Smooth muscle cell (in vitro differentiated cells): Measurements from ENCODE around the gene C16orf90. TPM values are rescaled to one million over a fixed set of nuclear protein-coding genes. Genes with fewer than 3 reads are reported as not detected.

Experiments
- DNase-seq: peaks from one replicate; lab custom pipeline; 2025; ENCODE audit not compliant: unreplicated experiment; lab: John Stamatoyannopoulos, UW
- H2AFZ ChIP-seq: fragments of 200-600 bp; sonication (generic); 2 replicates; pipeline ENCODE4 v1.6.0; 2016; ENCODE audit warnings: antibody characterized with exemption, low read depth, mild to moderate bottlenecking
- H3F3A ChIP-seq: fragments of 200-600 bp; sonication (generic); 2 replicates; pipeline ENCODE4 v1.6.0; 2017; ENCODE audit warnings: antibody characterized with exemption, low read depth
- H3K27ac ChIP-seq: fragments of 200-600 bp; sonication (generic); 2 replicates; pipeline ENCODE4 v1.5.1; 2016; ENCODE audit warnings: low read depth, mild to moderate bottlenecking
- H3K27me3 ChIP-seq: fragments of 200-600 bp; sonication (generic); 2 replicates; pipeline ENCODE4 v1.6.1; 2016; ENCODE audit warnings: low read depth, mild to moderate bottlenecking
- H3K36me3 ChIP-seq: fragments of 200-600 bp; sonication (generic); 2 replicates; pipeline ENCODE4 v1.5.1; 2016; ENCODE audit warnings: low read depth
- H3K4me1 ChIP-seq: fragments of 200-600 bp; sonication (generic); 2 replicates; pipeline ENCODE4 v1.5.1; 2016; ENCODE audit warnings: low read depth
- H3K4me2 ChIP-seq: fragments of 200-600 bp; sonication (generic); 2 replicates; pipeline ENCODE4 v1.6.0; 2016; ENCODE audit warnings: mild to moderate bottlenecking
- H3K4me3 ChIP-seq: fragments of 200-600 bp; sonication (generic); 2 replicates; pipeline ENCODE4 v1.5.1; 2016; ENCODE audit warnings: mild to moderate bottlenecking
- H3K79me2 ChIP-seq: fragments of 200-600 bp; sonication (generic); 2 replicates; pipeline ENCODE4 v1.6.0; 2016; ENCODE audit warnings: low read depth, mild to moderate bottlenecking
- H3K9ac ChIP-seq: fragments of 200-600 bp; sonication (generic); 2 replicates; pipeline ENCODE4 v1.6.0; 2016; ENCODE audit warnings: low read depth
- H3K9me3 ChIP-seq: fragments of 200-600 bp; sonication (generic); replicated peaks from 2 replicates; pipeline ENCODE4 v1.5.1; 2016; ENCODE audit warnings: low read depth
- H4K20me1 ChIP-seq: fragments of 200-600 bp; sonication (generic); 2 replicates; pipeline ENCODE4 v1.6.0; 2016; ENCODE audit warnings: low read depth
- WGBS: methylation state at CpG from one replicate; pipeline ENCODE4 v1.1.7; 2016; ENCODE audit warnings: low lambda C conversion rate; 5-methylcytosine and 5-hydroxymethylcytosine counted together
- polyA plus RNA-seq: library from polyadenylated mRNA; unstranded; fragments of >200 nt; fragmentation: Nextera tagmentation; extraction: Ambion mirVana; gene quantifications from 2 replicates; pipeline ENCODE4 v1.2.1, GENCODE V29; 2016
- total RNA-seq: library from RNA; depleted of rRNA; stranded (reverse); fragments of >200 nt; gene quantifications from 2 replicates; pipeline ENCODE4 v1.2.3, GENCODE V29; 2014
- TF ChIP-seq, protein P1 (sequence below): fragments of 200-600 bp; sonication (generic); IDR thresholded peaks from 2 replicates; pipeline ENCODE4 v1.5.1; 2017; ENCODE audit warnings: borderline replicate concordance, mild to moderate bottlenecking, antibody characterized with exemption; ENCODE audit not compliant: insufficient read depth, poor library complexity, severe bottlenecking

C16orf90 gene
- total and polyA plus RNA-seq, 2 experiments from 2014 or later, result not detected

DNA sequence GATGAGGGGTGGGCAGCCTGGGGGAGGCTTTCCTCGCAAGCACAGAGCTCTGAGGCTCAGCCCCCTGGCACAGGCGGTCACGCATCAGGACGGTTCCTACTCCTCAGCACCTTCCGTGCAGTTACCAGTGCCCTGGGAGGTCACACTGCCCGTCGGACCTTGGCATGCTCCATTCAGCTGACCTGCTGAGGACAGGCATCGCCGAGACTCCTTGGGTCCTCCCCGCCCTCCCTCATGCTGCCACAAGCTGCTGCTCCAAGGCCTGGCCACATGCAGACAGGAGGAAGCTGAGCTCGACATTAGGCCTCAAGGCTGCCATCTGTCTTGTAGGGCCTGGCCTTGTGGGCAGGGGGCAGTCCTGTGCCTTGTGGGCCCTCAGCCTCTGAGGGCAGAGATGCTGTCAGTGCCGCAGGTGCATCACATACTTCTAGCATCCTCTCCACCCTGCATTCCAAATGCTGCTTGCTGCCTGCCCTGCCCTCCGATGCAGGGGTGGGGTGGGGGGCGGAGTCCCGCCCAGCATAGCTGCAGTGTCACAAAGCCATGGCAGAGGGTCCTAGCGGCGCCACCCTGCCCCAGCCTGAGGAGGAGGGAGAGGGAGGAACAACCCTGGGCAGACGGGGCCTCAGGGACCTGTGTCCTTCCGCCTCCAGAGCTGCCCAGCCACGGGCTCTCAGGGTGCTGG is 9.3 kb downstream of the C16orf90 start:
- peaks cover 31% of the 10 kb centered on the region for H4K20me1 ChIP-seq
- no peak overlapping the region for H3K4me2 ChIP-seq
- no peak overlapping the region for H3K4me3 ChIP-seq
- H3K79me2 ChIP-seq, result no peaks in the 10 kb centered on the region
- DNase-seq, result no peak
- H2AFZ ChIP-seq, result no peak overlapping the region
- TF ChIP-seq, protein P1, sequence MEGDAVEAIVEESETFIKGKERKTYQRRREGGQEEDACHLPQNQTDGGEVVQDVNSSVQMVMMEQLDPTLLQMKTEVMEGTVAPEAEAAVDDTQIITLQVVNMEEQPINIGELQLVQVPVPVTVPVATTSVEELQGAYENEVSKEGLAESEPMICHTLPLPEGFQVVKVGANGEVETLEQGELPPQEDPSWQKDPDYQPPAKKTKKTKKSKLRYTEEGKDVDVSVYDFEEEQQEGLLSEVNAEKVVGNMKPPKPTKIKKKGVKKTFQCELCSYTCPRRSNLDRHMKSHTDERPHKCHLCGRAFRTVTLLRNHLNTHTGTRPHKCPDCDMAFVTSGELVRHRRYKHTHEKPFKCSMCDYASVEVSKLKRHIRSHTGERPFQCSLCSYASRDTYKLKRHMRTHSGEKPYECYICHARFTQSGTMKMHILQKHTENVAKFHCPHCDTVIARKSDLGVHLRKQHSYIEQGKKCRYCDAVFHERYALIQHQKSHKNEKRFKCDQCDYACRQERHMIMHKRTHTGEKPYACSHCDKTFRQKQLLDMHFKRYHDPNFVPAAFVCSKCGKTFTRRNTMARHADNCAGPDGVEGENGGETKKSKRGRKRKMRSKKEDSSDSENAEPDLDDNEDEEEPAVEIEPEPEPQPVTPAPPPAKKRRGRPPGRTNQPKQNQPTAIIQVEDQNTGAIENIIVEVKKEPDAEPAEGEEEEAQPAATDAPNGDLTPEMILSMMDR, result no peak
- no peak overlapping the region for H3K27ac ChIP-seq
- no peak overlapping the region for H3K9ac ChIP-seq
- no peaks in the 10 kb centered on the region for H3K36me3 ChIP-seq
- H3K9me3 ChIP-seq, result no peaks in the 10 kb centered on the region
- H3K27me3 ChIP-seq, result no peaks in the 10 kb centered on the region
- WGBS, result 97% methylated on average over 20 of the region's 20 CpGs
- no peaks in the 10 kb centered on the region for H3K4me1 ChIP-seq
- no peaks in the 10 kb centered on the region for H3F3A ChIP-seq

DNA sequence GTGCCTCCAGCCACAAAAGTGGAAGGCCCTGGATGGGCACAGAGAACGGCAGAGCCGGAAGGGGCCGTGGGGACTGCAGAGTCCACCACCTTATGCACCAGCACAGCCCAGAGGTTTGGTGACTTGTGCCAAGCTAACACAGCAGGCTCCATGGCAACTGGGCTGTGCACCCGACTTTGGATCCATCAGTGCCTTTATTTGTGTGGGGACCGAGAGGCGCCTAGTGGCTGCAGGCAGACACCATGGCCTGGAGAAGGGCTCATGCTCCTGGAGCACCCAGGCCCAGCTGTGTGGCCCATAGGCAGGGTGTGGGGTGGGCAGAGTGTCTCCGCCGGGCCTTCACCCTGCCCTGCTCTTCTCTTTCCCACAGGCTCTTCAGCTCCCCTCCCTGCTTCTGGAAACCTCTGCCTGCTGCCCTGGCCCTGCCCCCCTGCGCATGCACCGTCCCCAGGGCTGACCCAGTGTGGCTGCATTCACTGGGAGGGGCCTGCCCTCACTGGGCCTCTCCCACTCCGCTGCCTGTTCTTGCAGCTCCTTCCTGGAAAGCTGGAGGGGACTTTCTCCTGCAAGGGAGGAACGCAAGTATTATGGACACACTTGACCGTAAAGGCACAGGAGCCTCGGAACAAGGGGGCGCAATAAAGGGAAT is 10.1 kb downstream of the C16orf90 start:
- no peak overlapping the region for H3K27ac ChIP-seq
- WGBS, result 88% methylated on average over 13 of the region's 15 CpGs
- H3F3A ChIP-seq, result no peaks in the 10 kb centered on the region
- no peak overlapping the region for H3K4me3 ChIP-seq
- H3K27me3 ChIP-seq, result no peaks in the 10 kb centered on the region
- no peak for DNase-seq
- TF ChIP-seq, protein P1, result no peak
- no peak overlapping the region for H3K4me2 ChIP-seq
- H4K20me1 ChIP-seq, result peaks cover 37% of the 10 kb centered on the region
- H3K9me3 ChIP-seq, result no peaks in the 10 kb centered on the region
- no peaks in the 10 kb centered on the region for H3K79me2 ChIP-seq
- no peaks in the 10 kb centered on the region for H3K36me3 ChIP-seq
- no peaks in the 10 kb centered on the region for H3K4me1 ChIP-seq
- H3K9ac ChIP-seq, result no peak overlapping the region
- H2AFZ ChIP-seq, result no peak overlapping the region

GRCh38 chr16:3484318-3485096 is 10.8 kb downstream of the C16orf90 start:
- H3K79me2 ChIP-seq, result peaks cover 3% of the 10 kb centered on the region
- no peaks in the 10 kb centered on the region for H3K36me3 ChIP-seq
- H3K27me3 ChIP-seq, result no peaks in the 10 kb centered on the region
- H3K4me1 ChIP-seq, result no peaks in the 10 kb centered on the region
- no peak overlapping the region for H3K9ac ChIP-seq
- no peaks in the 10 kb centered on the region for H3K9me3 ChIP-seq
- H3K4me3 ChIP-seq, result no peak overlapping the region
- no peaks in the 10 kb centered on the region for H3F3A ChIP-seq
- 93% methylated on average over 30 of the region's 30 CpGs for WGBS
- H4K20me1 ChIP-seq, result peaks cover 43% of the 10 kb centered on the region
- TF ChIP-seq, protein P1, result no peak
- no peak overlapping the region for H2AFZ ChIP-seq
- DNase-seq, result no peak
- H3K4me2 ChIP-seq, result no peak overlapping the region
- H3K27ac ChIP-seq, result no peak overlapping the region
